B cell (primary cell): ENCODE measurements around the gene SETBP1. TPM values are rescaled to one million over a fixed set of nuclear protein-coding genes. Genes with fewer than 3 reads are reported as not detected.

Source experiments
- ATAC-seq: fragments of 200-7000 bp; cut with Tn5 transposase; one replicate; pipeline ENCODE4 v1.10.0; 2021; ENCODE audit warnings: low read depth, mild to moderate bottlenecking, moderate number of reproducible peaks, moderate library complexity
- CTCF ChIA-PET: fragments of 350-600 bp; sonication (Branson Sonifier 250); formaldehyde crosslinking; loops from one replicate; lab custom pipeline; 2021; ENCODE audit warnings: antibody characterized with exemption, inconsistent platforms; lab: Charles Lee
- POLR2A ChIA-PET: fragments of 350-600 bp; sonication (Branson Sonifier 250); formaldehyde crosslinking; loops from one replicate; lab custom pipeline; 2021; ENCODE audit warnings: antibody characterized with exemption; lab: Charles Lee
- DNase-seq: peaks from one replicate; pipeline ENCODE4 v3.0.0; 2013
- H2AFZ ChIP-seq: 2 replicates; pipeline ENCODE4 v1.6.1; 2012; ENCODE audit warnings: mild to moderate bottlenecking, low read depth, low read length; ENCODE audit not compliant: insufficient read depth, poor library complexity, severe bottlenecking
- H3K27ac ChIP-seq, 2 donors: 1 replicate in 1 of 2; 2 replicates in 1 of 2; pipeline ENCODE4 v1.5.1; 2012 to 2013; ENCODE audit warnings: low read length in 2 of 2, mild to moderate bottlenecking in 2 of 2, moderate library complexity in 1 of 2
- H3K27me3 ChIP-seq, 4 experiments: fragments of 200-600 bp in 1 of 4; sonication (generic) in 1 of 4; replicated peaks in 1 of 4; 1 replicate in 2 of 4; 2 replicates in 2 of 4; pipeline versions ENCODE4 v1.6.1 to v1.7.0; 2013 to 2016; ENCODE audit warnings: low read length in 3 of 4, mild to moderate bottlenecking in 2 of 4, mixed read lengths in 1 of 4, moderate library complexity in 1 of 4; ENCODE audit not compliant: insufficient read depth in 4 of 4, control insufficient read depth in 3 of 4; ENCODE audit errors: control extremely low read depth in 1 of 4
- H3K36me3 ChIP-seq, 2 experiments: replicated peaks in 1 of 2; 1 replicate in 1 of 2; 2 replicates in 1 of 2; pipeline versions ENCODE4 v1.6.1 to v1.7.1; 2013; ENCODE audit warnings: low read length in 1 of 2; ENCODE audit not compliant: insufficient read depth in 2 of 2, control insufficient read depth in 1 of 2; ENCODE audit errors: control extremely low read depth in 1 of 2, extremely low read depth in 1 of 2
- H3K4me1 ChIP-seq, 2 donors: fragments of 200-600 bp in 1 of 2; sonication (generic) in 1 of 2; 1 replicate in 1 of 2; 2 replicates in 1 of 2; pipeline versions ENCODE4 v1.5.1 to v1.6.1; 2013 to 2017; ENCODE audit warnings: low read length in 2 of 2; ENCODE audit not compliant: control insufficient read depth in 2 of 2, insufficient read depth in 2 of 2
- H3K4me2 ChIP-seq: replicated peaks from 2 replicates; pipeline ENCODE3; 2012; ENCODE audit warnings: mild to moderate bottlenecking, low read depth, low read length; ENCODE audit not compliant: poor library complexity, severe bottlenecking
- H3K4me3 ChIP-seq, 5 experiments: fragments of 200-600 bp in 1 of 5; sonication (generic) in 1 of 5; 1 replicate in 3 of 5; 2 replicates in 2 of 5; pipeline versions ENCODE4 v1.5.1 to v1.7.0; 2011 to 2016; ENCODE audit warnings: low read length in 4 of 5, mild to moderate bottlenecking in 4 of 5, low read depth in 2 of 5, control low read depth in 1 of 5, moderate library complexity in 1 of 5; ENCODE audit not compliant: insufficient read depth in 1 of 5; ENCODE audit errors: control extremely low read depth in 1 of 5, extremely low read depth in 1 of 5
- H3K79me2 ChIP-seq: fragments of 200-600 bp; sonication (generic); one replicate; pipeline ENCODE4 v1.6.0; 2016; ENCODE audit warnings: low read length; ENCODE audit not compliant: control insufficient read depth, insufficient read depth
- H3K9ac ChIP-seq: fragments of 200-600 bp; sonication (generic); 2 replicates; pipeline ENCODE4 v1.6.1; 2017; ENCODE audit warnings: mild to moderate bottlenecking, low read length, moderate library complexity
- H3K9me3 ChIP-seq, 3 donors: one replicate each; pipeline versions ENCODE4 v1.6.1 to v1.7.1; 2013; ENCODE audit warnings: low read length in 2 of 3; ENCODE audit not compliant: control insufficient read depth in 2 of 3, insufficient read depth in 1 of 3; ENCODE audit errors: control extremely low read depth in 1 of 3
- H4K20me1 ChIP-seq: 2 replicates; pipeline ENCODE4 v1.6.0; 2012; ENCODE audit warnings: mild to moderate bottlenecking, low read length; ENCODE audit not compliant: insufficient read depth, control insufficient read depth, poor library complexity, severe bottlenecking
- H3K27ac Mint-ChIP-seq: one replicate; pipeline ENCODE4 v1.8.0; 2021; ENCODE audit warnings: mixed read lengths
- H3K27me3 Mint-ChIP-seq: one replicate; pipeline ENCODE4 v1.8.0; 2021; ENCODE audit warnings: mixed read lengths
- H3K4me1 Mint-ChIP-seq: one replicate; pipeline ENCODE4 v1.8.0; 2021; ENCODE audit warnings: mixed read lengths
- H3K4me3 Mint-ChIP-seq: one replicate; pipeline ENCODE4 v1.8.0; 2021; ENCODE audit warnings: mixed read lengths
- H3K9me3 Mint-ChIP-seq: one replicate; pipeline ENCODE4 v1.8.0; 2022; ENCODE audit warnings: mixed read lengths; ENCODE audit not compliant: insufficient read depth
- CTCF ChIP-seq: fragments of 200-600 bp; IDR thresholded peaks from one replicate; pipeline ENCODE4 v1.8.0; 2022; ENCODE audit warnings: antibody characterized with exemption, mild to moderate bottlenecking
- EZH2 ChIP-seq: IDR thresholded peaks from 2 replicates; pipeline ENCODE4 v1.6.1; 2012; ENCODE audit warnings: borderline replicate concordance, low read depth, mild to moderate bottlenecking, moderate library complexity, low read length; ENCODE audit not compliant: insufficient read depth, poor library complexity, severe bottlenecking
- WGBS: methylation state at CpG from one replicate; pipeline ENCODE4 v1.1.5; 2013; ENCODE audit warnings: missing lambda C conversion rate; ENCODE audit not compliant: insufficient coverage; 5-methylcytosine and 5-hydroxymethylcytosine counted together
- intact Hi-C: fragments of 100-400 bp; cut with micrococcal nuclease; formaldehyde crosslinking; loops from one replicate; pipeline ENCODE4 v1.10.0; 2022
- polyA plus RNA-seq: library from polyadenylated mRNA; depleted of rRNA; stranded (reverse); fragments of >200 nt; gene quantifications from 2 replicates; pipeline ENCODE4 v1.2.3, GENCODE V29; 2012
- total RNA-seq, 2 donors: library from RNA; stranded (reverse); fragments of 120-200 nt in 1 of 2; gene quantifications; 1 replicate in 1 of 2; 2 replicates in 1 of 2; pipeline versions ENCODE4 v1.2.3 to v1.2.4, GENCODE V29; 2013 to 2022

The SETBP1 gene
- total and polyA plus RNA-seq, 2 donors (not counting 1 experiment from before 2014, with no cell fraction given), result 15.1 to 129 TPM

GRCh38 chr18:44852818-44853217 is 172.1 kb downstream of the SETBP1 start:
- Mint-ChIP-seq H3K27ac (no peak overlapping the region), H3K4me1 (peaks cover 79% of the 10 kb centered on the region)
- CTCF ChIA-PET, result no interaction called here

GRCh38 chr18:44853430-44853829 is 172.7 kb downstream of the SETBP1 start:
- 90% methylated on average over 1 of the region's 2 CpGs for WGBS
- no peak for TF ChIP-seq CTCF
- no peak for TF ChIP-seq EZH2
- no peak overlapping the region for H3K27ac Mint-ChIP-seq

More at GRCh38 chr18:44852818-44853217, 172.1 kb downstream of the SETBP1 start:
- H3K27me3 ChIP-seq, result no peaks in the 10 kb centered on the region
- peaks cover 61% of the 10 kb centered on the region for H4K20me1 ChIP-seq
- no peak overlapping the region for H3K27ac ChIP-seq
- H3K9me3 ChIP-seq, result no peaks in the 10 kb centered on the region
- no peak overlapping the region for H3K4me2 ChIP-seq
- DNase-seq, result no peak
- no peak overlapping the region for H2AFZ ChIP-seq
- no peak for ATAC-seq
- H3K4me1 ChIP-seq, result peaks cover 31 to 54% of the 10 kb centered on the region in 2 donors
- H3K4me3 ChIP-seq, result no peak overlapping the region
- peaks cover 83% of the 10 kb centered on the region for H3K79me2 ChIP-seq
- no peak overlapping the region for H3K9ac ChIP-seq
- H3K27me3 Mint-ChIP-seq, result no peaks in the 10 kb centered on the region
- no peaks in the 10 kb centered on the region for H3K9me3 Mint-ChIP-seq
- POLR2A ChIA-PET, result no interaction called here
- no peak overlapping the region for H3K4me3 Mint-ChIP-seq
- intact Hi-C loops, result no loop called here
- H3K36me3 ChIP-seq, result peaks cover 0 to 13% of the 10 kb centered on the region in 2 experiments
- TF ChIP-seq EZH2 (no peak), CTCF (no peak)

More at GRCh38 chr18:44853430-44853829, 172.7 kb downstream of the SETBP1 start:
- no peak for ATAC-seq
- Histone ChIP-seq H3K4me2 (no peak overlapping the region), H3K27me3 (no peaks in the 10 kb centered on the region), H3K4me1 (peaks cover 31 to 49% of the 10 kb centered on the region in 2 donors), H3K9me3 (no peaks in the 10 kb centered on the region), H3K9ac (no peak overlapping the region), H2AFZ (no peak overlapping the region), H3K36me3 (peaks cover 0 to 8% of the 10 kb centered on the region in 2 experiments), H3K4me3 (no peak overlapping the region), H3K27ac (no peak overlapping the region), H3K79me2 (peaks cover 82% of the 10 kb centered on the region), H4K20me1 (peaks cover 61% of the 10 kb centered on the region)
- ChIA-PET CTCF (interaction anchor here (0.6 to 0.9 kb wide), 2 partner anchors 12 to 56 kb away, joined by 3 to 4 read pairs; no protein-coding TSS in a partner anchor), POLR2A (no interaction called here)
- Mint-ChIP-seq H3K4me1 (peaks cover 74% of the 10 kb centered on the region), H3K4me3 (no peak overlapping the region), H3K27me3 (no peaks in the 10 kb centered on the region), H3K9me3 (no peaks in the 10 kb centered on the region)
- intact Hi-C loops, result no loop called here
- DNase-seq, result no peak
